NCI-H1092 treated with DMSO at 0.1 percent for 48 hours (cell line): ENCODE measurements around the gene PPRC1.
A peak's percentile ranks its signal among the peaks of the same experiment; 100 is the strongest.

Source experiments
- DNase-seq: peaks from one replicate; lab custom pipeline; 2025; lab: John Stamatoyannopoulos, UW

PPRC1 gene

GRCh38 chr10:102132563-102133372 is at the start of gene PPRC1:
TSS of gene PPRC1 (plus strand) at chr10:102133040. CDS start at chr10:102133069, 29 bp downstream.
- peak; percentile 98 for DNase-seq

GRCh38 chr10:102083541-102083940 is 49.3 kb upstream of the PPRC1 start:
- DNase-seq = no peak

GRCh38 chr10:102085336-102085735 is 47.5 kb upstream of the PPRC1 start:
- DNase-seq = no peak

GRCh38 chr10:102086196-102086595 is 46.6 kb upstream of the PPRC1 start:
- DNase-seq = no peak

GRCh38 chr10:102090772-102091171 is 42.1 kb upstream of the PPRC1 start:
- DNase-seq = no peak

- DNase-seq = no peak
These were observed 36.4 kb upstream of the PPRC1 start for GRCh38 chr10:102096449-102096848.

GRCh38 chr10:102101152-102101551 is 31.7 kb upstream of the PPRC1 start:
- no peak for DNase-seq

GRCh38 chr10:102102421-102102820 is 30.4 kb upstream of the PPRC1 start:
- DNase-seq = no peak

GRCh38 chr10:102106998-102107397 is 25.8 kb upstream of the PPRC1 start:
- no peak for DNase-seq

GRCh38 chr10:102109166-102110116 is 23.4 kb upstream of the PPRC1 start:
- no peak for DNase-seq

GRCh38 chr10:102111276-102111675 is 21.6 kb upstream of the PPRC1 start:
- no peak for DNase-seq

- DNase-seq = no peak
These were observed 20.5 kb upstream of the PPRC1 start for GRCh38 chr10:102112210-102112817.

GRCh38 chr10:102113261-102113955 is 19.4 kb upstream of the PPRC1 start:
- DNase-seq = no peak

GRCh38 chr10:102113956-102114857 is 18.6 kb upstream of the PPRC1 start:
- no peak for DNase-seq

GRCh38 chr10:102114861-102115618 is 17.8 kb upstream of the PPRC1 start:
- DNase-seq = peak; percentile 60

GRCh38 chr10:102115775-102116174 is 17.1 kb upstream of the PPRC1 start:
- DNase-seq = no peak

GRCh38 chr10:102116656-102117055 is 16.2 kb upstream of the PPRC1 start:
- DNase-seq = no peak

GRCh38 chr10:102117391-102118159 is 15.3 kb upstream of the PPRC1 start:
- DNase-seq = peak; percentile 81

GRCh38 chr10:102118867-102119266 is 14.0 kb upstream of the PPRC1 start:
- DNase-seq = no peak
